Measurements from ENCODE around the gene SBK3.
A peak's percentile ranks its signal among the peaks of the same experiment; 100 is the strongest.

SBK3 gene

GRCh38 chr19:55516878-55517620 is 28.3 kb downstream of the SBK3 start:
- H3K27me3 ChIP-seq (ENCODE audit: control insufficient read depth in 1 of 2, insufficient read depth in 2 of 2, low read length in 2 of 2): peaks cover 0 to 9% of the 10 kb centered on the region in 2 donors
- H3K9ac ChIP-seq (ENCODE audit: low read depth in 1 of 2, low read length in 2 of 2): peak overlapping the region; percentile 75 to 76
- H3K9me3 ChIP-seq (ENCODE audit: control insufficient read depth in 1 of 2, low read length in 2 of 2): no peaks in the 10 kb centered on the region
- no peaks in the 10 kb centered on the region for H3K36me3 ChIP-seq (ENCODE audit: control insufficient read depth in 1 of 2, insufficient read depth in 2 of 2, low read length in 2 of 2)
- peaks cover 4% of the 10 kb centered on the region in 2 donors for H3K4me1 ChIP-seq (ENCODE audit: control insufficient read depth in 1 of 2, insufficient read depth in 2 of 2, low read length in 2 of 2)
- peak overlapping the region; percentile 78 for H3K27ac ChIP-seq (ENCODE audit: low read depth, low read length)
- H3K4me3 ChIP-seq (ENCODE audit: low read depth in 1 of 2, low read length in 2 of 2): peak overlapping the region; percentile 59 to 78

GRCh38 chr19:55508120-55508519 is 37.2 kb downstream of the SBK3 start:
- no peaks in the 10 kb centered on the region for H3K9me3 ChIP-seq (ENCODE audit: control insufficient read depth in 1 of 2, low read length in 2 of 2)
- H3K9ac ChIP-seq (ENCODE audit: low read depth in 1 of 2, low read length in 2 of 2): no peak overlapping the region
- H3K27me3 ChIP-seq (ENCODE audit: control insufficient read depth in 1 of 2, insufficient read depth in 2 of 2, low read length in 2 of 2): peaks cover 0 to 14% of the 10 kb centered on the region in 2 donors
- H3K27ac ChIP-seq (ENCODE audit: low read depth, low read length): no peak overlapping the region
- no peaks in the 10 kb centered on the region for H3K36me3 ChIP-seq (ENCODE audit: control insufficient read depth in 1 of 2, insufficient read depth in 2 of 2, low read length in 2 of 2)
- peaks cover 0 to 4% of the 10 kb centered on the region in 2 donors for H3K4me1 ChIP-seq (ENCODE audit: control insufficient read depth in 1 of 2, insufficient read depth in 2 of 2, low read length in 2 of 2)
- H3K4me3 ChIP-seq (ENCODE audit: low read depth in 1 of 2, low read length in 2 of 2): no peak overlapping the region

- no peak overlapping the region for H3K9ac ChIP-seq (ENCODE audit: low read depth in 1 of 2, low read length in 2 of 2)
- H3K36me3 ChIP-seq (ENCODE audit: control insufficient read depth in 1 of 2, insufficient read depth in 2 of 2, low read length in 2 of 2): no peaks in the 10 kb centered on the region
- H3K9me3 ChIP-seq (ENCODE audit: control insufficient read depth in 1 of 2, low read length in 2 of 2): no peaks in the 10 kb centered on the region
- no peak overlapping the region for H3K27ac ChIP-seq (ENCODE audit: low read depth, low read length)
- no peak overlapping the region for H3K4me3 ChIP-seq (ENCODE audit: low read depth in 1 of 2, low read length in 2 of 2)
- H3K4me1 ChIP-seq (ENCODE audit: control insufficient read depth in 1 of 2, insufficient read depth in 2 of 2, low read length in 2 of 2): peaks cover 0 to 4% of the 10 kb centered on the region in 2 donors
- H3K27me3 ChIP-seq (ENCODE audit: control insufficient read depth in 1 of 2, insufficient read depth in 2 of 2, low read length in 2 of 2): no peaks in the 10 kb centered on the region
Observed at GRCh38 chr19:55504981-55505380, 40.4 kb downstream of the SBK3 start.

- Histone ChIP-seq H3K36me3 (ENCODE audit: control insufficient read depth in 1 of 2, insufficient read depth in 2 of 2, low read length in 2 of 2) (no peaks in the 10 kb centered on the region), H3K4me1 (ENCODE audit: control insufficient read depth in 1 of 2, insufficient read depth in 2 of 2, low read length in 2 of 2) (peaks cover 0 to 4% of the 10 kb centered on the region in 2 donors), H3K27me3 (ENCODE audit: control insufficient read depth in 1 of 2, insufficient read depth in 2 of 2, low read length in 2 of 2) (no peaks in the 10 kb centered on the region), H3K9ac (ENCODE audit: low read depth in 1 of 2, low read length in 2 of 2) (no peak overlapping the region), H3K9me3 (ENCODE audit: control insufficient read depth in 1 of 2, low read length in 2 of 2) (no peaks in the 10 kb centered on the region), H3K4me3 (ENCODE audit: low read depth in 1 of 2, low read length in 2 of 2) (peak overlapping the region; percentile 64 to 74), H3K27ac (ENCODE audit: low read depth, low read length) (no peak overlapping the region)
Observed at GRCh38 chr19:55504252-55504603, 41.1 kb downstream of the SBK3 start.

GRCh38 chr19:55503502-55504251 is 41.7 kb downstream of the SBK3 start:
- H3K9ac ChIP-seq (ENCODE audit: low read depth in 1 of 2, low read length in 2 of 2): no peak overlapping the region
- H3K27ac ChIP-seq (ENCODE audit: low read depth, low read length): peak overlapping the region; percentile 8
- no peaks in the 10 kb centered on the region for H3K9me3 ChIP-seq (ENCODE audit: control insufficient read depth in 1 of 2, low read length in 2 of 2)
- H3K36me3 ChIP-seq (ENCODE audit: control insufficient read depth in 1 of 2, insufficient read depth in 2 of 2, low read length in 2 of 2): no peaks in the 10 kb centered on the region
- H3K27me3 ChIP-seq (ENCODE audit: control insufficient read depth in 1 of 2, insufficient read depth in 2 of 2, low read length in 2 of 2): no peaks in the 10 kb centered on the region
- H3K4me1 ChIP-seq (ENCODE audit: control insufficient read depth in 1 of 2, insufficient read depth in 2 of 2, low read length in 2 of 2): peaks cover 0 to 4% of the 10 kb centered on the region in 2 donors
- H3K4me3 ChIP-seq (ENCODE audit: low read depth in 1 of 2, low read length in 2 of 2): peak overlapping the region; percentile 64 to 74

GRCh38 chr19:55503157-55503501 is 42.2 kb downstream of the SBK3 start:
- Histone ChIP-seq H3K27ac (ENCODE audit: low read depth, low read length) (no peak overlapping the region), H3K9ac (ENCODE audit: low read depth in 1 of 2, low read length in 2 of 2) (no peak overlapping the region), H3K9me3 (ENCODE audit: control insufficient read depth in 1 of 2, low read length in 2 of 2) (no peaks in the 10 kb centered on the region), H3K27me3 (ENCODE audit: control insufficient read depth in 1 of 2, insufficient read depth in 2 of 2, low read length in 2 of 2) (no peaks in the 10 kb centered on the region), H3K4me3 (ENCODE audit: low read depth in 1 of 2, low read length in 2 of 2) (peak overlapping the region in 1 of 2 donors; percentile 3), H3K4me1 (ENCODE audit: control insufficient read depth in 1 of 2, insufficient read depth in 2 of 2, low read length in 2 of 2) (peaks cover 0 to 2% of the 10 kb centered on the region in 2 donors), H3K36me3 (ENCODE audit: control insufficient read depth in 1 of 2, insufficient read depth in 2 of 2, low read length in 2 of 2) (no peaks in the 10 kb centered on the region)

- Histone ChIP-seq H3K4me1 (ENCODE audit: control insufficient read depth in 1 of 2, insufficient read depth in 2 of 2, low read length in 2 of 2) (no peaks in the 10 kb centered on the region), H3K36me3 (ENCODE audit: control insufficient read depth in 1 of 2, insufficient read depth in 2 of 2, low read length in 2 of 2) (no peaks in the 10 kb centered on the region), H3K9ac (ENCODE audit: low read depth in 1 of 2, low read length in 2 of 2) (no peak overlapping the region), H3K4me3 (ENCODE audit: low read depth in 1 of 2, low read length in 2 of 2) (no peak overlapping the region), H3K27me3 (ENCODE audit: control insufficient read depth in 1 of 2, insufficient read depth in 2 of 2, low read length in 2 of 2) (no peaks in the 10 kb centered on the region), H3K27ac (ENCODE audit: low read depth, low read length) (no peak overlapping the region), H3K9me3 (ENCODE audit: control insufficient read depth in 1 of 2, low read length in 2 of 2) (no peaks in the 10 kb centered on the region)
Observed at GRCh38 chr19:55502197-55502952, 43.0 kb downstream of the SBK3 start.

- Histone ChIP-seq H3K27me3 (ENCODE audit: control insufficient read depth in 1 of 2, insufficient read depth in 2 of 2, low read length in 2 of 2) (no peaks in the 10 kb centered on the region), H3K4me1 (ENCODE audit: control insufficient read depth in 1 of 2, insufficient read depth in 2 of 2, low read length in 2 of 2) (no peaks in the 10 kb centered on the region), H3K9ac (ENCODE audit: low read depth in 1 of 2, low read length in 2 of 2) (no peak overlapping the region), H3K4me3 (ENCODE audit: low read depth in 1 of 2, low read length in 2 of 2) (no peak overlapping the region), H3K27ac (ENCODE audit: low read depth, low read length) (no peak overlapping the region), H3K9me3 (ENCODE audit: control insufficient read depth in 1 of 2, low read length in 2 of 2) (no peaks in the 10 kb centered on the region), H3K36me3 (ENCODE audit: control insufficient read depth in 1 of 2, insufficient read depth in 2 of 2, low read length in 2 of 2) (no peaks in the 10 kb centered on the region)
Observed at GRCh38 chr19:55500368-55500952, 44.9 kb downstream of the SBK3 start.

GRCh38 chr19:55498246-55498840 is 47.0 kb downstream of the SBK3 start:
- no peak overlapping the region for H3K27ac ChIP-seq (ENCODE audit: low read depth, low read length)
- peaks cover 0 to 8% of the 10 kb centered on the region in 2 donors for H3K27me3 ChIP-seq (ENCODE audit: control insufficient read depth in 1 of 2, insufficient read depth in 2 of 2, low read length in 2 of 2)
- H3K9ac ChIP-seq (ENCODE audit: low read depth in 1 of 2, low read length in 2 of 2): no peak overlapping the region
- no peaks in the 10 kb centered on the region for H3K36me3 ChIP-seq (ENCODE audit: control insufficient read depth in 1 of 2, insufficient read depth in 2 of 2, low read length in 2 of 2)
- no peaks in the 10 kb centered on the region for H3K4me1 ChIP-seq (ENCODE audit: control insufficient read depth in 1 of 2, insufficient read depth in 2 of 2, low read length in 2 of 2)
- H3K9me3 ChIP-seq (ENCODE audit: control insufficient read depth in 1 of 2, low read length in 2 of 2): no peaks in the 10 kb centered on the region
- H3K4me3 ChIP-seq (ENCODE audit: low read depth in 1 of 2, low read length in 2 of 2): no peak overlapping the region
